Stimulated activated CD8-positive, alpha-beta memory T cell treated with anti-CD3 and anti-CD28 coated beads, Interleukin-4, amount 100 ng/mL, for 48 hours (primary cell): ENCODE data around the gene HAUS2.
"Not testable (repeated sequence)": the region's sequence is repeated elsewhere in the genome, so short reads cannot be mapped to it uniquely, and the experiment has no call there.

ENCODE experiments used
- DNase-seq: peaks from one replicate; pipeline ENCODE4 v3.0.0-alpha.2; 2020

HAUS2 gene

GRCh38 chr15:42576040-42576594 is 27.5 kb downstream of the HAUS2 start:
- DNase-seq: no peak

- DNase-seq: no peak
Measured at GRCh38 chr15:42576776-42577175, 28.1 kb downstream of the HAUS2 start.

GRCh38 chr15:42577514-42578031 is 28.9 kb downstream of the HAUS2 start:
- no peak for DNase-seq

GRCh38 chr15:42578984-42579537 is 30.4 kb downstream of the HAUS2 start:
- no peak for DNase-seq

GRCh38 chr15:42581272-42581730 is 32.7 kb downstream of the HAUS2 start:
- DNase-seq: peak; percentile 83

GRCh38 chr15:42582569-42583375 is 34.1 kb downstream of the HAUS2 start:
- no peak for DNase-seq

GRCh38 chr15:42584031-42584765 is 35.6 kb downstream of the HAUS2 start:
- DNase-seq: no peak

- no peak for DNase-seq
Measured at GRCh38 chr15:42590619-42591237, 42.1 kb downstream of the HAUS2 start.

GRCh38 chr15:42591238-42591934 is 42.7 kb downstream of the HAUS2 start:
- DNase-seq: no peak

GRCh38 chr15:42592716-42593115 is 44.1 kb downstream of the HAUS2 start:
- no peak for DNase-seq

GRCh38 chr15:42593143-42593542 is 44.5 kb downstream of the HAUS2 start:
- DNase-seq: no peak

- DNase-seq: no peak
Measured at GRCh38 chr15:42594095-42594494, 45.5 kb downstream of the HAUS2 start.

- DNase-seq: no peak
Measured at GRCh38 chr15:42595626-42596240, 47.1 kb downstream of the HAUS2 start.

- not testable (repeated sequence) for DNase-seq
Measured at GRCh38 chr15:42601316-42601715, 52.7 kb downstream of the HAUS2 start.

- no peak for DNase-seq
Measured at GRCh38 chr15:42602501-42602900, 53.9 kb downstream of the HAUS2 start.

- DNase-seq: no peak
Measured at GRCh38 chr15:42603978-42604377, 55.3 kb downstream of the HAUS2 start.

- DNase-seq: no peak
Measured at GRCh38 chr15:42604894-42605744, 56.5 kb downstream of the HAUS2 start.

GRCh38 chr15:42605796-42606195 is 57.2 kb downstream of the HAUS2 start:
- DNase-seq: no peak

- peak; percentile 65 for DNase-seq
Measured at GRCh38 chr15:42608110-42608531, 59.5 kb downstream of the HAUS2 start.

- no peak for DNase-seq
Measured at GRCh38 chr15:42608752-42609488, 60.3 kb downstream of the HAUS2 start.
